ENCODE data around the gene EIF5B.
"Not testable (repeated sequence)": the region's sequence is repeated elsewhere in the genome, so short reads cannot be mapped to it uniquely, and the experiment has no call there.

Gene EIF5B, protein sequence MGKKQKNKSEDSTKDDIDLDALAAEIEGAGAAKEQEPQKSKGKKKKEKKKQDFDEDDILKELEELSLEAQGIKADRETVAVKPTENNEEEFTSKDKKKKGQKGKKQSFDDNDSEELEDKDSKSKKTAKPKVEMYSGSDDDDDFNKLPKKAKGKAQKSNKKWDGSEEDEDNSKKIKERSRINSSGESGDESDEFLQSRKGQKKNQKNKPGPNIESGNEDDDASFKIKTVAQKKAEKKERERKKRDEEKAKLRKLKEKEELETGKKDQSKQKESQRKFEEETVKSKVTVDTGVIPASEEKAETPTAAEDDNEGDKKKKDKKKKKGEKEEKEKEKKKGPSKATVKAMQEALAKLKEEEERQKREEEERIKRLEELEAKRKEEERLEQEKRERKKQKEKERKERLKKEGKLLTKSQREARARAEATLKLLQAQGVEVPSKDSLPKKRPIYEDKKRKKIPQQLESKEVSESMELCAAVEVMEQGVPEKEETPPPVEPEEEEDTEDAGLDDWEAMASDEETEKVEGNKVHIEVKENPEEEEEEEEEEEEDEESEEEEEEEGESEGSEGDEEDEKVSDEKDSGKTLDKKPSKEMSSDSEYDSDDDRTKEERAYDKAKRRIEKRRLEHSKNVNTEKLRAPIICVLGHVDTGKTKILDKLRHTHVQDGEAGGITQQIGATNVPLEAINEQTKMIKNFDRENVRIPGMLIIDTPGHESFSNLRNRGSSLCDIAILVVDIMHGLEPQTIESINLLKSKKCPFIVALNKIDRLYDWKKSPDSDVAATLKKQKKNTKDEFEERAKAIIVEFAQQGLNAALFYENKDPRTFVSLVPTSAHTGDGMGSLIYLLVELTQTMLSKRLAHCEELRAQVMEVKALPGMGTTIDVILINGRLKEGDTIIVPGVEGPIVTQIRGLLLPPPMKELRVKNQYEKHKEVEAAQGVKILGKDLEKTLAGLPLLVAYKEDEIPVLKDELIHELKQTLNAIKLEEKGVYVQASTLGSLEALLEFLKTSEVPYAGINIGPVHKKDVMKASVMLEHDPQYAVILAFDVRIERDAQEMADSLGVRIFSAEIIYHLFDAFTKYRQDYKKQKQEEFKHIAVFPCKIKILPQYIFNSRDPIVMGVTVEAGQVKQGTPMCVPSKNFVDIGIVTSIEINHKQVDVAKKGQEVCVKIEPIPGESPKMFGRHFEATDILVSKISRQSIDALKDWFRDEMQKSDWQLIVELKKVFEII

GRCh38 chr2:99337113-99338028 is at the start of gene EIF5B:
EIF5B (plus strand) TSS chr2:99337389; CDS start chr2:99337555, 166 bp downstream.
- peak; percentile 93 to 96 for DNase-seq

- DNase-seq: no peak
These were observed 39.2 kb upstream of the EIF5B start for GRCh38 chr2:99297994-99298393.

- DNase-seq: no peak
These were observed 37.6 kb upstream of the EIF5B start for GRCh38 chr2:99299580-99299979.

DNA sequence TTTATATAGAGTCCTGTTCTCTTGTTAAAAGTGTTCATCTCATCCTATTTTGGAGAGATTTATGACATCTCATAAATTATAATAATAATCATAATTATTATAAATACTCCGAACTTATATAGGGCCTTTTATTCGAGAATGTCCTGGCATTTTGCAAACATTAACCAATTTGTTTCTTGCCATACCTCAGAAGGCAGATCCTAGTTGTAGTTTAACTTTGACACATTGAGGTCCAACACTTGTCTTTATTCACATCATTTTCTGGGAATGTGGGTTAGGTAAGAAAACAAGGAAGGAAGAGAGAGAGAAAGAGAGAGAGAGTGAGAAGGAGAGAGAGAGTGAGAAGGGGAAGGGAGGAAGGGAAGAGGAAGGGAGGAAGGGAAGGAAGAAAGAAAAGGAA is 36.1 kb upstream of the EIF5B start, which contains the start of gene LYG1:
LYG1 (minus strand) TSS at position 101 of the 400 bp plus-strand sequence. CDS start 5,527 bp downstream, outside the sequence.
- not testable (repeated sequence) for DNase-seq

- no peak for DNase-seq
These were observed 19.9 kb upstream of the EIF5B start for GRCh38 chr2:99317161-99317872.

DNA sequence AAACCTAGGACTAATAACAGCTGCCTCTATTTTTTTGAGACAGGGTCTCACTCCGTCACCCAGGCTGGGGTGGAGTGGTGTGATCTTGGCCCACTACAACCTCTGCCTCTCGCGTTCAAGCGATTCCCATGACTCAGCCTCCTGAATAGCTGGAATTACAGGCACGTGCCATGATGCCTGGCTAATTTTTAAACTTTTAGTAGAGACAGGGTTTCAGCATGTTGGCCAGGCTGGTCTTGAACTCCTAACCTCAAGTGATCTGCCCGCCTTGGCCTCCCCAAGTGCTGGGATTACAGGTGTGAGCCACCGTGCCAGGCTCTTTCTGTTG is 19.4 kb upstream of the EIF5B start:
- not testable (repeated sequence) for DNase-seq

- no peak for DNase-seq
These were observed 11.8 kb upstream of the EIF5B start for GRCh38 chr2:99325384-99325783.

DNA sequence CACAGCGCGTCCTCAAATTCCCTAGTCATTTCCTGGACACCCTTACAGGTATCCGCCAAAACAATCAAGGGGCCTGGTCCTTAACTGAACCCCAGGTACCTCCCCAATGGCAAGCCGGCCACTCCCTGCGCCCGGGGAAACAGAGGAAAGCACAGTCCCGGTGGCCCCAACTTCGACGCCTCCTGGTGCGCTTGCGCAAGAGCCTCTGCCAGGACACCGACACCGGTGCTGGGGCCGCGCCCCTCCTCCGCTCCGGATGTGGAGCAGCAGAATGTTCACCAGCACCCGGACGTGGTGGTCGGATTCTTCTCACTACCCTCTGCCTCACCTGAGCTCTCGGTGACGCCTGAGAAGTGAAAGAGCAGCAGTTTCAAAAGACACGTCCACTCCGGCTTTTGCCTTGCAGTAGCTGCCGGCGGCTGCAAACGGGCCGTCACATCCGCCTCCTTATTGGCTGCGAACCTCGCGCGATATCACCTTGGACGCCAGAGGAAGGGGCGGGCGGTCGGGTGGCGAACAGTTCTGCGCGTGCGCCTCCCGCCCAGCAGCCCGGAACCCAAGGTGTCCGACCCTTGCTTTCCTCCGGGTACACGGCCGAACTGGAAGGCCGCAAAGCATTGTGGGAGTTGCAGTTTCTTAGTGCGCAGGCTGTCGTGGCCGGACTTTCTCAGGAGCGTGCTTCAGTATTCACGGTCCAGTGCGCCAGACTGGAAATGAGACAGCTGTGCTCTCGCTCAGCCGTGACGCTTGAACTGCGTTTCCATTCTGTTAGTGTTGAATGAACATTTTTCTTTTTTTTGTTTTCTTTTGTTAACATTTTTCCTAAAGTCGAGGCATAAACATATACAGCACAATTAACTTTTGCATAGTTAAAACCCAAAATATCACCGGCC is 1.0 kb upstream of the EIF5B start, which contains the start of gene TXNDC9:
TXNDC9 (minus strand) TSS at position 423 of the 893 bp plus-strand sequence. CDS start 3,123 bp downstream, outside the sequence.
- peak; percentile 98 to 99 for DNase-seq

GRCh38 chr2:99336804-99337112 is 431 bp upstream of the EIF5B start:
- no peak for DNase-seq

DNA sequence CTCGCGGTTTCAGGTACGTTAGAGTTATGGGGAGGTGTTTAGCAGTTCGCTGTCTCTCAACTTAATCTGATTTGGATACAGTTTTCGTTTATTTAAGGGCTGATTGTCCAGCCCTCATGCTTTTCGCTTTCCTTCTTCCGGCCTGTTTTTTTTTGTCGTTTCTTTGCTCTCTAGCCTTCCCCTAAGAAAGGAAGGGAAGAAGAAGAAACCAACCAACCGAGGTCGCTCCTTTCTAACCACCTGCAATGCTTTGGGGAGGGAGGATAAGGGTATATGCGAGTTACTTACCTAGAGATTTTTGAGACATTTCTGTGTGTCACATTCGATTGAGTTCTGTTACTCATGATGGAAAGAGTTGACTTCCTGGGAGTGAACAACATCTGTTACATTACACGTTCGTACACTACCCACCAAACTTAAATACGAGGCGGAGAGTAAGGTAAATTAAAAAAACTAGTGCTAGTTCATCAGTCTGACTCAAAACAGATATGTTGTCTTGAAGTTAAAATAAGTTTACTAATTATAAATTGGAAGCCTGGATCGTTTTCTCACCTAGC is 918 bp downstream of the EIF5B start:
- peak in 1 of 2 donors; percentile 23 for DNase-seq

DNA sequence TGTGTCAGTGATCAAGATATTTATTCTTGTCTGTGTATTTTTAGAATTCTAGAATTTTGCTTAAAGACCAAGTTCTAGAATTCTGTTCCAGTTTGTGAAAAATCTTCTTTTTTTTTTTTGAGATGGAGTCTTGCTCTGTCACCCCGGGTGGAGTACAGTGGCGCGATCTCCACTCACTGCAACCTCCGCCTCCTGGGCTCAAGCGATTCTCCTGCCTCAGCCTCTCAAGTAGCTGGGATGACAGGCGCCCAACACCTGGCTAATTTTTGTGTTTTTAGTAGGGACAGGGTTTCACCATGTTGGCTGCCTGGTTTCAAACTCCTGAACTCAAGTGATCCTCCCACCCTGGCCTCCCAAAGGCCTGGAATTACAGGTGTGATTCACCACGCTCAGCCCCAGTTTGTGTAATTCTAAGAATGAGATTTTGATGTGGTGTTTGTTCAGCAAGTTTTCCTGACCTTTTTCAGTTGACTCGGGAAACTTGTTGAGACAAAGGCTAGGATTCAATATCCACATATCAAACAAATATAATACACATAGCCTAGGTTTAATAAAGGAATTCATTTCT is 3.6 kb downstream of the EIF5B start:
- no peak for DNase-seq

DNA sequence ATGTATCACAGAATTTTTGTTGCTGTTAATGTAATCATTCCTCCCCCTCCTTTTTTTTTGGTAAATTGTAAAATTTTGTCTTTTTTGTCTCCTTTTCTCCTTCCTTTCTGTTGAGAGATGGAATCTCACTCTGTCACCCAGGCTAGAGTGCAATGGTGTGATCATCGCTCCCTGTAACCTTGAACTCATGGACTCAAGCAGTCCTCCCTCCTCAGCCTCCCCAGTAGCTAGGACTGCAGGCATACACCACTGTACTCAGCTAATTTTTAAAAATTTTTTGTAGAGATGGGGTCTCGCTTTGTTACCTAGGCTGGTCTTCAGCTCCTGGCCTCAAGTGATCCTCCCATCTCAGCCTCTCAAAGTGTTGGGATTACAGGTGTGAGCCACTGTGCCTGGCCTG is 5.3 kb downstream of the EIF5B start:
- no peak for DNase-seq

DNA sequence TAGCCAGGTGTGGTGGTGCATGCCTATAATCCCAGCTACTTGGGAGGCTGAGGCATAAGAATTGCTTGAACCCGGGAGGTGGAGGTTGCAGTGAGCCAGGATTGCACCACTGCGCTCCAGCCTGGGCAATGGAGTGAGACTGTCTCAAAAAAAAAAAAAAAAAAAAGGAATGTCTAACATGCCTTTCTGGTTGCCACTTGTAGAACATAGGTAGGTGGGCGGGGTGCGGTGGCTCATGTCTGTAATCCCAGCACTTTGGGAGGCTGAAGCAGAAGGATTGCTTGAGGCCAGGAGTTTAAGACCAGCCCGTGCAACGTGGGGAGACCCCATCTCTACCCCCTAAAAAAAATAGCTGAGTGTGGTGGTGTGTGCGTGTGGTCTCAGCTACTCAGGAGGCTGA is 8.3 kb downstream of the EIF5B start:
- not testable (repeated sequence) for DNase-seq

DNA sequence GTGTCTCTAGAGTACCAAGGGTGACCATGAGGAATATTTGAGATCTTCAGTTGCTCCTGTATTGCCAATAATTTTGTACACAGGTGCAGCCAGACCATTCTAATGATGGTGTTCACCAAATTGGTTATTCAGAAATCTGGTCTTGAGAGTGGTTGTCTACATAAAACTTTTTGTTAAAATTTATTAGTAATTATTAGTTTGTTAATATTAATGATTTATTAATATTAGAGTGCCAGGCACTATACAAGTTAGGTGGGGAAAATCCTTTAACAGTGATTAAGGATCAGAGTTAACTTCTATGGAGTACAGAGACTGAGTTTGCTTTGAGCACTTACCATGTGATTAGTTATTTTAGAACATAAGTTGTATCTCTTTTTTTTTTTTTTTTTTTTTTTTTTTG is 9.0 kb downstream of the EIF5B start:
- no peak for DNase-seq

GRCh38 chr2:99348173-99348572 is 11.0 kb downstream of the EIF5B start:
- DNase-seq: no peak

- DNase-seq: no peak
These were observed 13.0 kb downstream of the EIF5B start for GRCh38 chr2:99350194-99350593.

- no peak for DNase-seq
These were observed 16.9 kb downstream of the EIF5B start for GRCh38 chr2:99354070-99354469.

DNA sequence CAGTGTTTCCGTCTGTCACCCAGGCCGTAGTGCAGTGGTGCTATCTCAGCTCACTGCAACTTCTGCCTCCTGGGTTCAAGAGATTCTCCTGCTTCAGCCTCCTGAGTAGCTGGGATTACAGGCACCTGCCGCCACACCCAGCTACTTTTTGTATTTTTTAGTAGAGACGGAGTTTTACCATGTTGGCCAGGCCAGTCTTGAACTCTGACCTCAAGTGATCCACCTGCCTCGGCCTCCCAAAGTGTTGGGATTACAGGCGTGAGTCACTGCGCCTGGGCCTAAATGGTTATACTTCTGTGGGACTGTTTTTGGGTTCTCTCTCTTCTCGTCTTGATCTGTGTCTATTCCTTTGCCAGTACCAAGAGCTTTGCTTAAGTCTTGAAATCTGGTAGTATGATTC is 17.6 kb downstream of the EIF5B start:
- not testable (repeated sequence) for DNase-seq

DNA sequence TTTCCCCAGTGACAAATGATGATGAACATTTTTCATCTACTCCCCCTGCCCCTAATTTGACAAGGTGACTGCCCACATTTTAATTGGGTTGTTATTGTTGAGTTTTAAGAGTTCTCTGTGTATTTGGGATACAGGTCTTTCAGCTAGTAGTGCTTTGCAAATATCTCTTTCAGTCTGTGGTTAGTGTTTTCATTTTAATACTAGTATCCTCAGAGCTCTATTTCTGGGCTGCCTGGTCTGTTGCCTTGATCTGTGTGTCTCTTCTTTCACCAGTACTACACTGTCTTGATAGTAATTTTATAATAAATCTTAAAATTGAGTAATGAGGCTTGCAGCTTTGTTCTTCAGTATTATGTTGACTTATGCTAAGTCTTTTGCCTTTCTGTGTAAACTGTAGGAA is 19.7 kb downstream of the EIF5B start:
- DNase-seq: no peak

GRCh38 chr2:99365661-99366060 is 28.5 kb downstream of the EIF5B start:
- DNase-seq: no peak
